Measurements from ENCODE around the gene CDK18.

Gene CDK18

DNA sequence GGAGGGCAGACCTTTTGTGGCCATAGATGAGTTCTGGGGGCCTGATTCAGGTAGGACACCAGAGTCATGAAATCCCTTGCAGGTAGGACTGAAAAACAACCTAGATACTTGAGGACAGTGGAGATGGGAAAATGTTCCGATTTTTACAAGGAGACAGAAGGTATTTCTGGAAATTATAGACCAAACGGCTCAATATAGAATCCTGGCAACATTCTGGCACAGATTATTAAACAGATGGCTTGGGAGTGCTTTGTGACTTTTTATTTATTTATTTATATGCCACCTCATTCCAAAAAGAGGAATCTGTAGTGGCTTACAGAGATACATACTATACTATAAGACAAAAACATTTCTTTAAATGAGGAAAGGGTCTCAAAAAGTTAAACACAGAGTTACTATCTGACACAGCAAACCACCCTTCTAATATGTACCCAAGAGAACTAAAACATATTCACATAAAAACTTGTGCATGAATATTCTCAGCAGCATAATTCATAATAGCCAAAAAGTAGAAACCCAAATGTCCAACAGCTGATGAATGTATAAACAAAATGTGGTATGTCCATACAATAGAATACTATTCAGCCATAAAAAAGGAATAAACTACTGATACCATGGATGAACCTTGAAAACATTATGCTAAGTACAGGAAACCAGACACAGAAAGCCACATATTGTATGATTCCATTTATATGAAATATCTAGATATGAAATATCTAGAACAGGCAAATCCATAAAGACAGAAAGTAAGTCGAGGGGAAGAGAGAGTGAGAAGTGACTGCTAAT is 49.8 kb downstream of the CDK18 start:
- no peak overlapping the region for H3K27ac ChIP-seq
- no peaks in the 10 kb centered on the region for H3K4me1 ChIP-seq
- no peak overlapping the region for H3K9ac ChIP-seq
- no peak for TF ChIP-seq Cebpa-rat (IDR thresholded peaks at IDR 0.05)
- H3K36me3 ChIP-seq, result no peaks in the 10 kb centered on the region
- no peak overlapping the region for H3K4me2 ChIP-seq
- H3K9me3 ChIP-seq (replicated peaks in 1 of 11), result peaks cover 14 to 23% (median 19%) of the 10 kb centered on the region in 11 experiments
- no peaks in the 10 kb centered on the region for H4K20me1 ChIP-seq
- no peak overlapping the region for H3K4me3 ChIP-seq
- H3K27me3 ChIP-seq, result no peaks in the 10 kb centered on the region

GRCh38 chr1:205561501-205562203 is 57.2 kb downstream of the CDK18 start:
- Histone ChIP-seq H3K4me3 (no peak overlapping the region), H3K9ac (no peak overlapping the region), H4K20me1 (no peaks in the 10 kb centered on the region; a peak in 1 of 22 replicates), H3K4me1 (peaks cover 0 to 7% (median 0%) of the 10 kb centered on the region in 10 experiments; a peak in 1 of 20 replicates), H3K27ac (no peak overlapping the region), H3K9me3 (replicated peaks in 1 of 11) (peaks cover 18 to 34% (median 30%) of the 10 kb centered on the region in 11 experiments), H3K27me3 (peaks cover 5 to 14% (median 11%) of the 10 kb centered on the region in 11 experiments; a peak in 21 of 22 replicates), H3K36me3 (no peaks in the 10 kb centered on the region), H3K4me2 (no peak overlapping the region)
- TF ChIP-seq Cebpa-rat (IDR thresholded peaks at IDR 0.05), result no peak

- Histone ChIP-seq H4K20me1 (peaks cover 0 to 16% (median 0%) of the 10 kb centered on the region in 11 experiments; a peak in 3 of 22 replicates), H3K9me3 (replicated peaks in 1 of 11) (peaks cover 18 to 34% (median 30%) of the 10 kb centered on the region in 11 experiments), H3K4me1 (peaks cover 0 to 11% (median 5%) of the 10 kb centered on the region in 10 experiments; a peak in 10 of 20 replicates), H3K27ac (no peak overlapping the region), H3K36me3 (no peaks in the 10 kb centered on the region), H3K27me3 (peaks cover 28 to 38% (median 34%) of the 10 kb centered on the region in 11 experiments), H3K4me2 (no peak overlapping the region), H3K4me3 (no peak overlapping the region), H3K9ac (no peak overlapping the region)
- TF ChIP-seq Cebpa-rat (IDR thresholded peaks at IDR 0.05), result no peak
These were observed 59.5 kb downstream of the CDK18 start for GRCh38 chr1:205563927-205564441.

DNA sequence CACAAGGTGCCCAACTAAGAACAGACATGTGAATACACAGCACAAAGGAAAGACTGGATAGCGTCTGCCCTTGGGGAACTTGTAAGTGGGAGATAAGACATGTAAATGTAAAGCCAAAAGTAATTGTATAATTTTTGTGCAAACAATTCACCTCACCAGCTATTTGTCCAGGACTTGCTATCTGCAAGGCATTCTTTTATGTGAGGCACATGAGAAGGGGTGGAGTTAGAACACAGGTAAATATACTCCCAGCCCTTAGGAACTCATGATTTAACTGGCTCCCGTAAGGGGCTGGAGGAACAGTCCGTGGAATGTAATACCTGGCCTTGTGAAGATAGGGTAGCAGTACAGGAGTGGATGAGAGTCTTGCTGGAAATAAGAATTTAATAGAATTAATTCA is 61.3 kb downstream of the CDK18 start:
- peaks cover 0 to 25% (median 0%) of the 10 kb centered on the region in 11 experiments; a peak in 7 of 22 replicates for H4K20me1 ChIP-seq
- no peak overlapping the region for H3K9ac ChIP-seq
- no peak overlapping the region for H3K4me2 ChIP-seq
- TF ChIP-seq Cebpa-rat (IDR thresholded peaks at IDR 0.05), result no peak
- H3K4me3 ChIP-seq, result no peak overlapping the region
- peaks cover 46 to 56% (median 52%) of the 10 kb centered on the region in 11 experiments for H3K27me3 ChIP-seq
- peaks cover 10 to 20% (median 17%) of the 10 kb centered on the region in 11 experiments for H3K9me3 ChIP-seq (replicated peaks in 1 of 11)
- H3K27ac ChIP-seq, result no peak overlapping the region
- peaks cover 0 to 7% (median 4%) of the 10 kb centered on the region in 10 experiments; a peak in 10 of 20 replicates for H3K4me1 ChIP-seq
- H3K36me3 ChIP-seq, result no peaks in the 10 kb centered on the region

- no peak overlapping the region for H3K27ac ChIP-seq
- no peaks in the 10 kb centered on the region for H3K36me3 ChIP-seq
- H3K4me2 ChIP-seq, result 0 out of 22 replicates have a peak overlapping the region, but pooled peaks of 1 of the 11 experiments have one; percentile 74
- no peak overlapping the region for H3K9ac ChIP-seq
- H3K4me1 ChIP-seq, result peaks cover 0 to 7% (median 4%) of the 10 kb centered on the region in 10 experiments; a peak in 10 of 20 replicates
- peaks cover 0 to 2% (median 0%) of the 10 kb centered on the region in 11 experiments; a peak in 4 of 22 replicates for H3K9me3 ChIP-seq (replicated peaks in 1 of 11)
- peaks cover 54 to 74% (median 64%) of the 10 kb centered on the region in 11 experiments for H3K27me3 ChIP-seq
- H3K4me3 ChIP-seq, result no peak overlapping the region
- H4K20me1 ChIP-seq, result peaks cover 0 to 25% (median 0%) of the 10 kb centered on the region in 11 experiments; a peak in 8 of 22 replicates
- TF ChIP-seq Cebpa-rat (IDR thresholded peaks at IDR 0.05), result no peak
These were observed 63.2 kb downstream of the CDK18 start for GRCh38 chr1:205567716-205568115.

DNA sequence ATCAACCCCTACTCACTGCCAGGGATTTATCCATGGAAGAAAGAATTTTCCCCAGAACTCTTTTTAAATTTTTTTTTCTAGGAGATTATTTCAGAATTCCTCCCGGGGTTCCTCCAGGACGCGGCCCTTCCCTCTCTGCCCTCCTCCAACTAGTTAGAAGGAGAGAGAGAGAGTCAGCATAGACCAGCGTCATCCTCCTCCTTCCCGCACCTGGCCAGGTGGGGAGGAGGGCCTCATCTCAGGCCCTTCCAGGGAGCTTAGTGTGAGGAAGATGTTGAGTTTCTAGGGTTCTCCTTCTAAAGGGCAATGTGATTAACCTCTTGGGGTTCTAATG is 63.6 kb downstream of the CDK18 start:
- no peak overlapping the region for H3K9ac ChIP-seq
- no peaks in the 10 kb centered on the region for H3K36me3 ChIP-seq
- peaks cover 0 to 7% (median 4%) of the 10 kb centered on the region in 10 experiments; a peak in 10 of 20 replicates for H3K4me1 ChIP-seq
- H3K4me2 ChIP-seq, result peak overlapping the region in 10 of 11 experiments; percentile 62 to 88 (median 71); a peak in 16 of 22 replicates
- H3K4me3 ChIP-seq, result peak overlapping the region in 4 of 10 experiments; percentile 33 to 52 (median 42); a peak in 3 of 20 replicates
- peaks cover 54 to 74% (median 64%) of the 10 kb centered on the region in 11 experiments for H3K27me3 ChIP-seq
- TF ChIP-seq Cebpa-rat (IDR thresholded peaks at IDR 0.05), result no peak
- H3K9me3 ChIP-seq (replicated peaks in 1 of 11), result no peaks in the 10 kb centered on the region
- H3K27ac ChIP-seq, result no peak overlapping the region
- H4K20me1 ChIP-seq, result peaks cover 0 to 25% (median 0%) of the 10 kb centered on the region in 11 experiments; a peak in 8 of 22 replicates

GRCh38 chr1:205568469-205569361 is 64.2 kb downstream of the CDK18 start:
- peak overlapping the region; percentile 30 to 63 (median 48); a peak in 16 of 20 replicates for H3K4me3 ChIP-seq
- peaks cover 0 to 7% (median 4%) of the 10 kb centered on the region in 10 experiments; a peak in 10 of 20 replicates for H3K4me1 ChIP-seq
- H3K4me2 ChIP-seq, result peak overlapping the region; percentile 62 to 88 (median 73)
- no peak for TF ChIP-seq Cebpa-rat (IDR thresholded peaks at IDR 0.05)
- peaks cover 0 to 25% (median 0%) of the 10 kb centered on the region in 11 experiments; a peak in 8 of 22 replicates for H4K20me1 ChIP-seq
- H3K27ac ChIP-seq, result no peak overlapping the region
- peaks cover 54 to 74% (median 64%) of the 10 kb centered on the region in 11 experiments for H3K27me3 ChIP-seq
- H3K9ac ChIP-seq, result no peak overlapping the region; a peak in 2 of 22 replicates
- no peaks in the 10 kb centered on the region for H3K9me3 ChIP-seq (replicated peaks in 1 of 11)
- H3K36me3 ChIP-seq, result no peaks in the 10 kb centered on the region
